Urinary bladder (tissue), 4 donors: ENCODE results near the gene DEFB131B. TPM values are rescaled to one million over a fixed set of nuclear protein-coding genes. Genes with fewer than 3 reads are reported as not detected.
"Not testable (repeated sequence)": the region's sequence is repeated elsewhere in the genome, so short reads cannot be mapped to it uniquely, and the experiment has no call there.

ENCODE experiments used
- DNase-seq: peaks from one replicate; pipeline ENCODE4 v3.0.0-alpha.2; 2015; ENCODE audit errors: extremely low spot score
- H3K27ac ChIP-seq: one replicate; pipeline ENCODE4 v1.5.1; 2013; ENCODE audit warnings: low read depth, mild to moderate bottlenecking, moderate library complexity
- H3K36me3 ChIP-seq: one replicate; pipeline ENCODE4 v1.6.1; 2013; ENCODE audit warnings: mild to moderate bottlenecking, moderate library complexity; ENCODE audit not compliant: insufficient read depth
- H3K4me1 ChIP-seq: one replicate; pipeline ENCODE4 v1.6.1; 2013; ENCODE audit warnings: mild to moderate bottlenecking, moderate library complexity; ENCODE audit not compliant: insufficient read depth
- H3K4me3 ChIP-seq: one replicate; pipeline ENCODE4 v1.5.1; 2013; ENCODE audit warnings: low read depth, low read length
- WGBS: extraction: QIAGEN DNeasy Blood & Tissue Kit; methylation state at CpG from one replicate; pipeline ENCODE4 v1.1.7; 2013; 5-methylcytosine and 5-hydroxymethylcytosine counted together
- polyA plus RNA-seq: library from polyadenylated mRNA; stranded (reverse); fragments of 200-250 nt; gene quantifications from one replicate; pipeline ENCODE4 v1.2.3, GENCODE V29; 2013
- total RNA-seq: library from RNA; depleted of rRNA; stranded (reverse); fragments of >200 nt; gene quantifications from one replicate; pipeline ENCODE4 v1.2.3, GENCODE V29; 2014
- donor health status: healthy with polysubstance abuse.
- donor health status: healthy.

DEFB131B gene
- total and polyA plus RNA-seq, 2 donors: not detected

- H3K27ac ChIP-seq, H3K4me1 ChIP-seq, DNase-seq, H3K36me3 ChIP-seq, H3K4me3 ChIP-seq: not testable (repeated sequence)
- WGBS: 76% methylated on average over 2 of the region's 2 CpGs
Observed at GRCh38 chr11:71876262-71876661, 2.0 kb upstream of the DEFB131B start.

GRCh38 chr11:71885806-71886205, 7.6 kb downstream of the DEFB131B start:
- WGBS: 97% methylated on average over 12 of the region's 12 CpGs
- not testable (repeated sequence) for H3K4me1 ChIP-seq, DNase-seq, H3K4me3 ChIP-seq, H3K36me3 ChIP-seq, H3K27ac ChIP-seq

GRCh38 chr11:71888335-71889010, 10.2 kb downstream of the DEFB131B start:
- not testable (repeated sequence) for H3K27ac ChIP-seq, H3K36me3 ChIP-seq, DNase-seq, H3K4me1 ChIP-seq, H3K4me3 ChIP-seq
- WGBS: 91% methylated on average over 14 of the region's 14 CpGs

GRCh38 chr11:71889181-71889872, 11.1 kb downstream of the DEFB131B start:
- H3K27ac ChIP-seq, H3K4me1 ChIP-seq, DNase-seq, H3K4me3 ChIP-seq, H3K36me3 ChIP-seq: not testable (repeated sequence)
- 93% methylated on average over 14 of the region's 14 CpGs for WGBS

- Histone ChIP-seq H3K4me1 (no peaks in the 10 kb centered on the region), H3K36me3 (no peaks in the 10 kb centered on the region), H3K27ac (no peak overlapping the region), H3K4me3 (no peak overlapping the region)
- 95% methylated on average over 12 of the region's 12 CpGs for WGBS
- no peak for DNase-seq
Observed at GRCh38 chr11:71895961-71896360, 17.7 kb downstream of the DEFB131B start.

- not testable (repeated sequence) for DNase-seq
Observed at GRCh38 chr11:71901137-71901536, 22.9 kb downstream of the DEFB131B start.

GRCh38 chr11:71908218-71908617, 30.0 kb downstream of the DEFB131B start:
- Histone ChIP-seq H3K4me1 (no peaks in the 10 kb centered on the region), H3K27ac (no peak overlapping the region), H3K36me3 (no peaks in the 10 kb centered on the region), H3K4me3 (no peak overlapping the region)
- 90% methylated on average over 9 of the region's 9 CpGs for WGBS
- DNase-seq: no peak

More at GRCh38 chr11:71901137-71901536, 22.9 kb downstream of the DEFB131B start:
- not testable (repeated sequence) for H3K4me3 ChIP-seq, H3K36me3 ChIP-seq, H3K4me1 ChIP-seq, H3K27ac ChIP-seq
- 66% methylated on average over 14 of the region's 14 CpGs for WGBS

GRCh38 chr11:71910775-71911174, 32.5 kb downstream of the DEFB131B start:
- not testable (repeated sequence) for H3K36me3 ChIP-seq, H3K4me1 ChIP-seq, H3K27ac ChIP-seq, DNase-seq, H3K4me3 ChIP-seq
- 88% methylated on average over 5 of the region's 5 CpGs for WGBS

- 80% methylated on average over 10 of the region's 10 CpGs for WGBS
- DNase-seq, H3K36me3 ChIP-seq, H3K4me3 ChIP-seq, H3K4me1 ChIP-seq, H3K27ac ChIP-seq: not testable (repeated sequence)
Observed at GRCh38 chr11:71911321-71911985, 33.2 kb downstream of the DEFB131B start.

GRCh38 chr11:71911986-71912340, 33.7 kb downstream of the DEFB131B start:
- DNase-seq, H3K27ac ChIP-seq, H3K36me3 ChIP-seq, H3K4me3 ChIP-seq, H3K4me1 ChIP-seq: not testable (repeated sequence)
- WGBS: 89% methylated on average over 10 of the region's 10 CpGs

GRCh38 chr11:71913756-71914526, 35.7 kb downstream of the DEFB131B start:
- Histone ChIP-seq H3K36me3 (peaks cover 5% of the 10 kb centered on the region), H3K4me1 (no peaks in the 10 kb centered on the region), H3K27ac (no peak overlapping the region), H3K4me3 (no peak overlapping the region)
- DNase-seq: no peak
- 56% methylated on average over 5 of the region's 5 CpGs for WGBS

- no peak overlapping the region for H3K27ac ChIP-seq
- H3K4me1 ChIP-seq: no peaks in the 10 kb centered on the region
- 94% methylated on average over 7 of the region's 7 CpGs for WGBS
- no peak overlapping the region for H3K4me3 ChIP-seq
- peaks cover 5% of the 10 kb centered on the region for H3K36me3 ChIP-seq
- no peak for DNase-seq
Observed at GRCh38 chr11:71914617-71915189, 36.5 kb downstream of the DEFB131B start.

- WGBS: 91% methylated on average over 9 of the region's 9 CpGs
- no peak overlapping the region for H3K27ac ChIP-seq
- no peaks in the 10 kb centered on the region for H3K4me1 ChIP-seq
- peaks cover 5% of the 10 kb centered on the region for H3K36me3 ChIP-seq
- H3K4me3 ChIP-seq: no peak overlapping the region
- DNase-seq: no peak
Observed at GRCh38 chr11:71917646-71918140, 39.4 kb downstream of the DEFB131B start.
